NB4 (cell line): ENCODE data around the gene GRIA2.
"Not testable (repeated sequence)": the region's sequence is repeated elsewhere in the genome, so short reads cannot be mapped to it uniquely, and the experiment has no call there.

Experiments used
- DNase-seq: peaks from one replicate; pipeline ENCODE4 v3.0.0; 2010; ENCODE audit warnings: low read depth
- H3K4me3 ChIP-seq: one replicate; pipeline ENCODE4 v1.5.1; 2011; ENCODE audit warnings: mild to moderate bottlenecking, low read depth, low read length, moderate library complexity
- CTCF ChIP-seq: IDR thresholded peaks from one replicate; pipeline ENCODE4 v1.5.1; 2012; ENCODE audit warnings: low read depth, low read length
- MAX ChIP-seq: IDR thresholded peaks from 2 replicates; pipeline ENCODE4 v1.6.1; 2011; ENCODE audit warnings: low read depth, low read length
- MYC ChIP-seq: IDR thresholded peaks from 2 replicates; pipeline ENCODE4 v1.6.1; 2011; ENCODE audit warnings: low read depth, low read length
- POLR2A ChIP-seq: IDR thresholded peaks from 2 replicates; pipeline ENCODE4 v1.6.1; 2011; ENCODE audit warnings: mild to moderate bottlenecking; ENCODE audit not compliant: insufficient read length; ENCODE audit errors: extremely low read depth

Gene GRIA2

GRCh38 chr4:157220371-157220881 is at the start of gene GRIA2:
TSS of gene GRIA2 (plus strand) at chr4:157220728. CDS start at chr4:157221043, 315 bp downstream.
- TF ChIP-seq POLR2A (no peak), MYC (no peak), CTCF (no peak), MAX (no peak)
- no peak within 1 kb of the TSS for H3K4me3 ChIP-seq
- DNase-seq: peak; percentile 1

GRCh38 chr4:157172011-157172410 is 48.5 kb upstream of the GRIA2 start:
- no peak for TF ChIP-seq POLR2A
- no peak for TF ChIP-seq MAX
- TF ChIP-seq CTCF: no peak
- no peak for TF ChIP-seq MYC
- no peak for DNase-seq
- H3K4me3 ChIP-seq: no peak overlapping the region

GRCh38 chr4:157180268-157180667 is 40.3 kb upstream of the GRIA2 start:
- not testable (repeated sequence) for DNase-seq, H3K4me3 ChIP-seq

GRCh38 chr4:157184300-157184699 is 36.2 kb upstream of the GRIA2 start:
- H3K4me3 ChIP-seq: no peak overlapping the region
- TF ChIP-seq MAX: no peak
- no peak for TF ChIP-seq MYC
- no peak for TF ChIP-seq POLR2A
- TF ChIP-seq CTCF: no peak
- no peak for DNase-seq

GRCh38 chr4:157185363-157185762 is 35.2 kb upstream of the GRIA2 start:
- TF ChIP-seq MYC (no peak), CTCF (no peak), POLR2A (no peak), MAX (no peak)
- H3K4me3 ChIP-seq: no peak overlapping the region
- DNase-seq: no peak

- H3K4me3 ChIP-seq: no peak overlapping the region
- TF ChIP-seq MYC: no peak
- TF ChIP-seq CTCF: no peak
- TF ChIP-seq POLR2A: no peak
- no peak for TF ChIP-seq MAX
- no peak for DNase-seq
Measured at GRCh38 chr4:157195374-157195773, 25.2 kb upstream of the GRIA2 start.
